ENCODE data around the gene TESPA1. TPM values are rescaled to one million over a fixed set of nuclear protein-coding genes. Genes with fewer than 3 reads are reported as not detected.

Gene TESPA1
- total and polyA plus RNA-seq, 9 of the 15 experiments (the other 6 are each of a cell fraction or from before 2014, with no cell fraction given) = 0.72 to 7.1 (median 2.4) TPM

- TF ChIP-seq MGA (IDR thresholded peaks at IDR 0.05) = no peak
- TF ChIP-seq ZNF282 (CRISPR knock-in tag; IDR thresholded peaks at IDR 0.05) = no peak
- TF ChIP-seq PTTG1 (tag; IDR thresholded peaks at IDR 0.05; ENCODE audit: low read depth) = no peak
- no peak for TF ChIP-seq SMARCA5 (IDR thresholded peaks at IDR 0.05)
- no peak for TF ChIP-seq HDAC6 (IDR thresholded peaks at IDR 0.05; ENCODE audit: low read depth, low read length)
- TF ChIP-seq ZNF764 (CRISPR knock-in tag; IDR thresholded peaks at IDR 0.05; ENCODE audit: low read depth) = no peak
- no peak for TF ChIP-seq BDP1 (IDR thresholded peaks at IDR 0.05; ENCODE audit: insufficient read depth, insufficient read length)
- no peak for TF ChIP-seq ZBTB2 (IDR thresholded peaks at IDR 0.05)
- no peak for TF ChIP-seq FOXK2 (conservative IDR thresholded peaks at IDR 0.05 in 1 of 2, IDR thresholded peaks at IDR 0.05 in 1 of 2; ENCODE audit: low read depth in 2 of 2)
- no peak for TF ChIP-seq CREBBP (IDR thresholded peaks at IDR 0.05; ENCODE audit: low read depth, low read length)
- peak; percentile 80 for TF ChIP-seq ZNF384 (IDR thresholded peaks at IDR 0.05; ENCODE audit: low read depth, low read length)
- TF ChIP-seq NFRKB (IDR thresholded peaks at IDR 0.05; ENCODE audit: low read depth) = no peak
- TF ChIP-seq THRA (IDR thresholded peaks at IDR 0.05) = no peak
- TF ChIP-seq ZNF316 (IDR thresholded peaks at IDR 0.05) = no peak
Measured at GRCh38 chr12:54977857-54978256, 6.7 kb downstream of the TESPA1 start (continued).
